HEK293 (cell line): Measurements from ENCODE around the gene ZNF768.

Source experiments
- CTCF ChIA-PET: fragments of 350-600 bp; formaldehyde crosslinking; extraction: SDS; loops from one replicate; lab custom pipeline; 2021; ENCODE audit warnings: antibody characterized with exemption; lab: Yijun Ruan, JAX
- POLR2A ChIA-PET: fragments of 300-600 bp; formaldehyde crosslinking; extraction: SDS; loops from one replicate; lab custom pipeline; 2020; ENCODE audit warnings: antibody characterized with exemption, inconsistent platforms; lab: Yijun Ruan, JAX
- H3K27ac ChIP-seq: fragments of 200-500 bp; sonication (Bioruptor generic); 2 replicates; pipeline ENCODE4 v1.5.1; 2014; ENCODE audit warnings: low read depth, low read length, control low read depth, inconsistent platforms; ENCODE audit errors: extremely low read depth
- H3K36me3 ChIP-seq, 2 experiments: fragments of 200-500 bp in 1 of 2; sonication (Bioruptor generic) in 1 of 2; 1 replicate in 1 of 2; 2 replicates in 1 of 2; pipeline ENCODE4 v1.5.1; 2014 to 2017; ENCODE audit warnings: inconsistent platforms in 2 of 2, low read length in 2 of 2; ENCODE audit not compliant: control insufficient read depth in 2 of 2, insufficient read depth in 1 of 2
- H3K4me1 ChIP-seq: fragments of 200-500 bp; sonication (Bioruptor generic); 2 replicates; pipeline ENCODE4 v1.5.1; 2014; ENCODE audit warnings: mild to moderate bottlenecking, low read length, inconsistent platforms; ENCODE audit not compliant: control insufficient read depth, insufficient read depth
- H3K4me3 ChIP-seq: 2 replicates; pipeline ENCODE4 v1.5.1; 2011; ENCODE audit warnings: low read depth, mild to moderate bottlenecking, control low read depth, low read length, moderate library complexity
- H3K9me3 ChIP-seq: fragments of 200-500 bp; sonication (Bioruptor generic); 2 replicates; pipeline ENCODE4 v1.5.1; 2014; ENCODE audit warnings: low read depth, low read length, inconsistent platforms; ENCODE audit not compliant: control insufficient read depth, insufficient read depth
- CTCF ChIP-seq: fragments of 450-650 bp; formaldehyde crosslinking; IDR thresholded peaks from 2 replicates; pipeline ENCODE4 v1.5.1; 2016; ENCODE audit warnings: missing biosample characterization, missing genetic modification characterization
- GLI4 ChIP-seq: fragments of 450-650 bp; formaldehyde crosslinking; IDR thresholded peaks from 2 replicates; pipeline ENCODE4 v1.5.1; 2016; ENCODE audit warnings: missing biosample characterization, missing genetic modification characterization
- HOXD13 ChIP-seq: sonication (generic); formaldehyde crosslinking; IDR thresholded peaks from 2 replicates; pipeline ENCODE4 v1.8.0; 2022; ENCODE audit warnings: missing genetic modification reagents, borderline replicate concordance
- MEIS1 ChIP-seq: sonication (generic); formaldehyde crosslinking; IDR thresholded peaks from 2 replicates; pipeline ENCODE4 v1.8.1; 2022; ENCODE audit warnings: missing genetic modification reagents, mild to moderate bottlenecking, borderline replicate concordance
- OSR2 ChIP-seq: fragments of 450-650 bp; formaldehyde crosslinking; IDR thresholded peaks from 2 replicates; pipeline ENCODE4 v1.5.1; 2016; ENCODE audit warnings: missing biosample characterization, missing genetic modification characterization
- PRDM1 ChIP-seq: fragments of 450-650 bp; formaldehyde crosslinking; IDR thresholded peaks from 2 replicates; pipeline ENCODE4; 2016; ENCODE audit warnings: missing biosample characterization, missing genetic modification characterization
- YY1 ChIP-seq: fragments of 450-650 bp; formaldehyde crosslinking; IDR thresholded peaks from 2 replicates; pipeline ENCODE4 v1.5.1; 2018; ENCODE audit warnings: missing biosample characterization, missing genetic modification characterization
- ZBTB17 ChIP-seq: fragments of 450-650 bp; formaldehyde crosslinking; IDR thresholded peaks from 2 replicates; pipeline ENCODE4 v1.5.1; 2016; ENCODE audit warnings: missing biosample characterization, missing genetic modification characterization
- ZBTB21 ChIP-seq: fragments of 450-650 bp; formaldehyde crosslinking; IDR thresholded peaks from 2 replicates; pipeline ENCODE4 v1.5.1; 2017; ENCODE audit warnings: missing biosample characterization, missing genetic modification characterization
- ZFP41 ChIP-seq: fragments of 450-650 bp; formaldehyde crosslinking; IDR thresholded peaks from 2 replicates; pipeline ENCODE4 v1.5.1; 2016; ENCODE audit warnings: missing biosample characterization, missing genetic modification characterization, borderline replicate concordance
- ZNF16 ChIP-seq: fragments of 450-650 bp; formaldehyde crosslinking; IDR thresholded peaks from 2 replicates; pipeline ENCODE4 v1.5.1; 2016; ENCODE audit warnings: low read depth, missing biosample characterization, missing genetic modification characterization
- ZNF211 ChIP-seq: fragments of 450-650 bp; formaldehyde crosslinking; IDR thresholded peaks from 2 replicates; pipeline ENCODE4 v1.5.1; 2016; ENCODE audit warnings: low read depth, missing biosample characterization, missing genetic modification characterization
- ZNF335 ChIP-seq: fragments of 450-650 bp; formaldehyde crosslinking; conservative IDR thresholded peaks from 2 replicates; pipeline ENCODE4 v1.5.1; 2016; ENCODE audit warnings: missing biosample characterization, missing genetic modification characterization
- ZNF341 ChIP-seq: fragments of 450-650 bp; formaldehyde crosslinking; IDR thresholded peaks from 2 replicates; pipeline ENCODE4; 2016; ENCODE audit warnings: low read depth, missing biosample characterization, missing genetic modification characterization
- ZNF394 ChIP-seq: fragments of 450-650 bp; formaldehyde crosslinking; IDR thresholded peaks from 2 replicates; pipeline ENCODE4 v1.5.1; 2016; ENCODE audit warnings: missing biosample characterization, missing genetic modification characterization, mild to moderate bottlenecking, moderate library complexity, borderline replicate concordance
- ZNF529 ChIP-seq: fragments of 450-650 bp; formaldehyde crosslinking; IDR thresholded peaks from 2 replicates; pipeline ENCODE4 v1.5.1; 2017; ENCODE audit warnings: missing genetic modification characterization, missing biosample characterization; ENCODE audit not compliant: insufficient replicate concordance
- ZNF555 ChIP-seq: fragments of 450-650 bp; formaldehyde crosslinking; conservative IDR thresholded peaks from 2 replicates; pipeline ENCODE4 v1.5.1; 2017; ENCODE audit warnings: missing biosample characterization, mild to moderate bottlenecking, missing genetic modification characterization, inconsistent platforms
- ZNF585B ChIP-seq: fragments of 450-650 bp; formaldehyde crosslinking; IDR thresholded peaks from 2 replicates; pipeline ENCODE4 v1.5.1; 2016; ENCODE audit warnings: missing biosample characterization, missing genetic modification characterization
- ZNF600 ChIP-seq: fragments of 450-650 bp; formaldehyde crosslinking; IDR thresholded peaks from 2 replicates; pipeline ENCODE4 v1.5.1; 2016; ENCODE audit warnings: missing biosample characterization, missing genetic modification characterization
- ZNF621 ChIP-seq: fragments of 450-650 bp; formaldehyde crosslinking; IDR thresholded peaks from 2 replicates; pipeline ENCODE4 v1.5.1; 2017; ENCODE audit warnings: missing biosample characterization, missing genetic modification characterization
- ZSCAN30 ChIP-seq: fragments of 450-650 bp; IDR thresholded peaks from 2 replicates; pipeline ENCODE4 v1.5.1; 2018; ENCODE audit warnings: missing biosample characterization, mild to moderate bottlenecking, missing genetic modification characterization, moderate library complexity
- TF ChIP-seq, protein P1 (sequence below): fragments of 450-650 bp; formaldehyde crosslinking; IDR thresholded peaks from 2 replicates; pipeline ENCODE4 v1.5.1; 2016; ENCODE audit warnings: missing biosample characterization, missing genetic modification characterization, borderline replicate concordance
- TF ChIP-seq, protein P2 (sequence below): fragments of 450-650 bp; formaldehyde crosslinking; IDR thresholded peaks from 2 replicates; pipeline ENCODE4 v1.5.0; 2017; ENCODE audit warnings: missing biosample characterization, missing genetic modification characterization, borderline replicate concordance
- TF ChIP-seq, protein P3 (sequence below): fragments of 450-650 bp; formaldehyde crosslinking; IDR thresholded peaks from 2 replicates; pipeline ENCODE4 v1.5.1; 2017; ENCODE audit warnings: missing biosample characterization, mild to moderate bottlenecking, missing genetic modification characterization, moderate library complexity
- TF ChIP-seq, protein P4 (sequence below): fragments of 450-650 bp; formaldehyde crosslinking; optimal IDR thresholded peaks from 2 replicates; pipeline ENCODE3; 2016; ENCODE audit warnings: missing biosample characterization, mild to moderate bottlenecking, missing genetic modification characterization

The ZNF768 gene

DNA sequence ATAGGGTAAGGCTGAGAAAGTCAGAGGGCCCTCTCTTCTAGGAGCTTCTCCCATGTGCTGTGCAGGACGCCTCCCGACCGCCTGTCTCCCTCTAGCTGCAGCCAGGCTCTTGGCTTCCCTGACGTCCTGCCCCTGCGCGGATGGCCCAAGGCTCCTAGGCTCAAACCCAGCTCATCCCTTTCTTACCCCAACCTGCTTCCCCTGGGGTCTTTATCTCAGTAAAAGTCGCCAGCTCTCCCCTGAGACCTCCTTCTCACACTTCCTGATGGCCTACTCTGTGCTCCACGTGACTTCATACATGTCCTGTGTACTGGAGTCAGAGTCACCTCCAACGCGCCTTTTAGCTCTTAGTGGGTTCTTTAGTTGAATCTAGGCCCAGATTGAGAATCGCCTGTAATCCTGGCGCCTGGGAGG, 9.4 kb upstream of the ZNF768 start:
- POLR2A ChIA-PET: interaction anchor here (0.6 to 3.7 kb wide), 15 partner anchors 9 to 123 kb away, joined by 3 to 69 read pairs (median 6); partner anchors contain the start of genes DCTPP1, FBRS, SEPHS2 and ZNF688
- CTCF ChIA-PET: interaction anchor here (0.6 to 2.9 kb wide), 16 partner anchors 10 to 745 kb away, joined by 3 to 11 read pairs (median 4); partner anchors contain the start of genes DCTPP1, KIF22, ZNF688 and ZNF764
- Histone ChIP-seq H3K36me3 (peaks cover 6 to 25% of the 10 kb centered on the region in 2 experiments; a peak in 2 of 3 replicates), H3K4me1 (peaks cover 2% of the 10 kb centered on the region; the same call in 1 of the 2 replicates), H3K4me3 (peak overlapping the region; percentile 59), H3K27ac (peak overlapping the region; percentile 91; the same call in 1 of the 2 replicates), H3K9me3 (no peaks in the 10 kb centered on the region)
- TF ChIP-seq, protein P1, sequence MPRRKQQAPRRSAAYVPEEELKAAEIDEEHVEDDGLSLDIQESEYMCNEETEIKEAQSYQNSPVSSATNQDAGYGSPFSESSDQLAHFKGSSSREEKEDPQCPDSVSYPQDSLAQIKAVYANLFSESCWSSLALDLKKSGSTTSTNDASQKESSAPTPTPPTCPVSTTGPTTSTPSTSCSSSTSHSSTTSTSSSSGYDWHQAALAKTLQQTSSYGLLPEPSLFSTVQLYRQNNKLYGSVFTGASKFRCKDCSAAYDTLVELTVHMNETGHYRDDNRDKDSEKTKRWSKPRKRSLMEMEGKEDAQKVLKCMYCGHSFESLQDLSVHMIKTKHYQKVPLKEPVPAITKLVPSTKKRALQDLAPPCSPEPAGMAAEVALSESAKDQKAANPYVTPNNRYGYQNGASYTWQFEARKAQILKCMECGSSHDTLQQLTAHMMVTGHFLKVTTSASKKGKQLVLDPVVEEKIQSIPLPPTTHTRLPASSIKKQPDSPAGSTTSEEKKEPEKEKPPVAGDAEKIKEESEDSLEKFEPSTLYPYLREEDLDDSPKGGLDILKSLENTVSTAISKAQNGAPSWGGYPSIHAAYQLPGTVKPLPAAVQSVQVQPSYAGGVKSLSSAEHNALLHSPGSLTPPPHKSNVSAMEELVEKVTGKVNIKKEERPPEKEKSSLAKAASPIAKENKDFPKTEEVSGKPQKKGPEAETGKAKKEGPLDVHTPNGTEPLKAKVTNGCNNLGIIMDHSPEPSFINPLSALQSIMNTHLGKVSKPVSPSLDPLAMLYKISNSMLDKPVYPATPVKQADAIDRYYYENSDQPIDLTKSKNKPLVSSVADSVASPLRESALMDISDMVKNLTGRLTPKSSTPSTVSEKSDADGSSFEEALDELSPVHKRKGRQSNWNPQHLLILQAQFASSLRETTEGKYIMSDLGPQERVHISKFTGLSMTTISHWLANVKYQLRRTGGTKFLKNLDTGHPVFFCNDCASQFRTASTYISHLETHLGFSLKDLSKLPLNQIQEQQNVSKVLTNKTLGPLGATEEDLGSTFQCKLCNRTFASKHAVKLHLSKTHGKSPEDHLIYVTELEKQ: no peak
- TF ChIP-seq ZSCAN30 (tag by site-specific recombination): 0 out of 2 replicates have a peak, but pooled peaks have one; percentile 46
- no peak for TF ChIP-seq ZNF16 (tag by site-specific recombination)
- no peak for TF ChIP-seq MEIS1 (CRISPR knock-in tag)
- 0 out of 2 replicates have a peak, but pooled peaks have one; percentile 27 for TF ChIP-seq PRDM1 (tag by site-specific recombination)
- TF ChIP-seq, protein P2, sequence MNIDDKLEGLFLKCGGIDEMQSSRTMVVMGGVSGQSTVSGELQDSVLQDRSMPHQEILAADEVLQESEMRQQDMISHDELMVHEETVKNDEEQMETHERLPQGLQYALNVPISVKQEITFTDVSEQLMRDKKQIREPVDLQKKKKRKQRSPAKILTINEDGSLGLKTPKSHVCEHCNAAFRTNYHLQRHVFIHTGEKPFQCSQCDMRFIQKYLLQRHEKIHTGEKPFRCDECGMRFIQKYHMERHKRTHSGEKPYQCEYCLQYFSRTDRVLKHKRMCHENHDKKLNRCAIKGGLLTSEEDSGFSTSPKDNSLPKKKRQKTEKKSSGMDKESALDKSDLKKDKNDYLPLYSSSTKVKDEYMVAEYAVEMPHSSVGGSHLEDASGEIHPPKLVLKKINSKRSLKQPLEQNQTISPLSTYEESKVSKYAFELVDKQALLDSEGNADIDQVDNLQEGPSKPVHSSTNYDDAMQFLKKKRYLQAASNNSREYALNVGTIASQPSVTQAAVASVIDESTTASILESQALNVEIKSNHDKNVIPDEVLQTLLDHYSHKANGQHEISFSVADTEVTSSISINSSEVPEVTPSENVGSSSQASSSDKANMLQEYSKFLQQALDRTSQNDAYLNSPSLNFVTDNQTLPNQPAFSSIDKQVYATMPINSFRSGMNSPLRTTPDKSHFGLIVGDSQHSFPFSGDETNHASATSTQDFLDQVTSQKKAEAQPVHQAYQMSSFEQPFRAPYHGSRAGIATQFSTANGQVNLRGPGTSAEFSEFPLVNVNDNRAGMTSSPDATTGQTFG (tag by site-specific recombination): no peak
- peak; percentile 22; the same call in 1 of the 2 replicates for TF ChIP-seq ZNF394 (tag by site-specific recombination)
- TF ChIP-seq ZBTB17 (tag by site-specific recombination): peak; percentile 90
- TF ChIP-seq ZFP41 (tag by site-specific recombination): no peak
- no peak for TF ChIP-seq HOXD13
- TF ChIP-seq ZNF585B (tag by site-specific recombination): no peak
- no peak for TF ChIP-seq ZNF529 (tag by site-specific recombination)
- TF ChIP-seq CTCF (tag by site-specific recombination): peak; percentile 92
- TF ChIP-seq YY1 (tag by site-specific recombination): no peak
- no peak for TF ChIP-seq ZNF621 (tag by site-specific recombination)
- TF ChIP-seq OSR2 (tag by site-specific recombination): no peak
- TF ChIP-seq ZNF600: peak; percentile 97
- TF ChIP-seq, protein P3, sequence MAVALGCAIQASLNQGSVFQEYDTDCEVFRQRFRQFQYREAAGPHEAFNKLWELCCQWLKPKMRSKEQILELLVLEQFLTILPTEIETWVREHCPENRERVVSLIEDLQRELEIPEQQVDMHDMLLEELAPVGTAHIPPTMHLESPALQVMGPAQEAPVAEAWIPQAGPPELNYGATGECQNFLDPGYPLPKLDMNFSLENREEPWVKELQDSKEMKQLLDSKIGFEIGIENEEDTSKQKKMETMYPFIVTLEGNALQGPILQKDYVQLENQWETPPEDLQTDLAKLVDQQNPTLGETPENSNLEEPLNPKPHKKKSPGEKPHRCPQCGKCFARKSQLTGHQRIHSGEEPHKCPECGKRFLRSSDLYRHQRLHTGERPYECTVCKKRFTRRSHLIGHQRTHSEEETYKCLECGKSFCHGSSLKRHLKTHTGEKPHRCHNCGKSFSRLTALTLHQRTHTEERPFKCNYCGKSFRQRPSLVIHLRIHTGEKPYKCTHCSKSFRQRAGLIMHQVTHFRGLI (tag by site-specific recombination): no peak
- no peak for TF ChIP-seq ZNF211 (tag by site-specific recombination)
- no peak for TF ChIP-seq GLI4
- peak; percentile 0; the same call in 1 of the 2 replicates for TF ChIP-seq ZNF335 (tag by site-specific recombination)
- TF ChIP-seq ZNF555 (tag by site-specific recombination): no peak
- TF ChIP-seq, protein P4, sequence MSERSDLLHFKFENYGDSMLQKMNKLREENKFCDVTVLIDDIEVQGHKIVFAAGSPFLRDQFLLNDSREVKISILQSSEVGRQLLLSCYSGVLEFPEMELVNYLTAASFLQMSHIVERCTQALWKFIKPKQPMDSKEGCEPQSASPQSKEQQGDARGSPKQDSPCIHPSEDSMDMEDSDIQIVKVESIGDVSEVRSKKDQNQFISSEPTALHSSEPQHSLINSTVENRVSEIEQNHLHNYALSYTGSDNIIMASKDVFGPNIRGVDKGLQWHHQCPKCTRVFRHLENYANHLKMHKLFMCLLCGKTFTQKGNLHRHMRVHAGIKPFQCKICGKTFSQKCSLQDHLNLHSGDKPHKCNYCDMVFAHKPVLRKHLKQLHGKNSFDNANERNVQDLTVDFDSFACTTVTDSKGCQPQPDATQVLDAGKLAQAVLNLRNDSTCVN (tag by site-specific recombination): no peak
- 0 out of 2 replicates have a peak, but pooled peaks have one; percentile 13 for TF ChIP-seq ZBTB21 (tag by site-specific recombination)
- 0 out of 2 replicates have a peak, but pooled peaks have one; percentile 18 for TF ChIP-seq ZNF341 (tag by site-specific recombination)
